ENCODE data around the gene FICD.
"Not testable (repeated sequence)": the region's sequence is repeated elsewhere in the genome, so short reads cannot be mapped to it uniquely, and the experiment has no call there.

Gene FICD

GRCh38 chr12:108514973-108515814 is at the start of gene FICD:
FICD (plus strand) TSS chr12:108515277; CDS start chr12:108516973, 1,696 bp downstream.
- peak; percentile 99 for DNase-seq (ENCODE audit: low read depth in 2 of 2, low spot score in 1 of 2)

GRCh38 chr12:108465417-108465816 is 49.7 kb upstream of the FICD start:
- no peak for DNase-seq (ENCODE audit: low read depth in 2 of 2, low spot score in 1 of 2)

GRCh38 chr12:108468196-108468968 is 46.7 kb upstream of the FICD start:
- DNase-seq (ENCODE audit: low read depth in 2 of 2, low spot score in 1 of 2): no peak

- DNase-seq (ENCODE audit: low read depth in 2 of 2, low spot score in 1 of 2): no peak
Measured at GRCh38 chr12:108473400-108474055, 41.5 kb upstream of the FICD start.

- DNase-seq (ENCODE audit: low read depth in 2 of 2, low spot score in 1 of 2): no peak
Measured at GRCh38 chr12:108475396-108475795, 39.7 kb upstream of the FICD start.

GRCh38 chr12:108477055-108477880 is 37.8 kb upstream of the FICD start:
- no peak for DNase-seq (ENCODE audit: low read depth in 2 of 2, low spot score in 1 of 2)

- DNase-seq (ENCODE audit: low read depth in 2 of 2, low spot score in 1 of 2): no peak
Measured at GRCh38 chr12:108477881-108478259, 37.2 kb upstream of the FICD start.

GRCh38 chr12:108478611-108479206 is 36.4 kb upstream of the FICD start:
- DNase-seq (ENCODE audit: low read depth in 2 of 2, low spot score in 1 of 2): no peak

- DNase-seq (ENCODE audit: low read depth in 2 of 2, low spot score in 1 of 2): no peak
Measured at GRCh38 chr12:108479364-108480070, 35.6 kb upstream of the FICD start.

GRCh38 chr12:108482717-108483212 is 32.3 kb upstream of the FICD start:
- no peak for DNase-seq (ENCODE audit: low read depth in 2 of 2, low spot score in 1 of 2)

- DNase-seq (ENCODE audit: low read depth in 2 of 2, low spot score in 1 of 2): no peak
Measured at GRCh38 chr12:108483213-108484059, 31.6 kb upstream of the FICD start.

GRCh38 chr12:108484431-108484830 is 30.6 kb upstream of the FICD start:
- DNase-seq (ENCODE audit: low read depth in 2 of 2, low spot score in 1 of 2): no peak

- DNase-seq (ENCODE audit: low read depth in 2 of 2, low spot score in 1 of 2): no peak
Measured at GRCh38 chr12:108484845-108485244, 30.2 kb upstream of the FICD start.

GRCh38 chr12:108485371-108485770 is 29.7 kb upstream of the FICD start:
- not testable (repeated sequence) for DNase-seq (ENCODE audit: low read depth in 2 of 2, low spot score in 1 of 2)

- DNase-seq (ENCODE audit: low read depth in 2 of 2, low spot score in 1 of 2): not testable (repeated sequence)
Measured at GRCh38 chr12:108487029-108487428, 28.0 kb upstream of the FICD start.

GRCh38 chr12:108491256-108491655 is 23.8 kb upstream of the FICD start:
- DNase-seq (ENCODE audit: low read depth in 2 of 2, low spot score in 1 of 2): no peak

- no peak for DNase-seq (ENCODE audit: low read depth in 2 of 2, low spot score in 1 of 2)
Measured at GRCh38 chr12:108495054-108495453, 20.0 kb upstream of the FICD start.

- no peak for DNase-seq (ENCODE audit: low read depth in 2 of 2, low spot score in 1 of 2)
Measured at GRCh38 chr12:108495823-108496579, 19.1 kb upstream of the FICD start.
